NT2/D1 (cell line): ENCODE results near the gene CLTRN.
"Not testable (repeated sequence)": the region's sequence is repeated elsewhere in the genome, so short reads cannot be mapped to it uniquely, and the experiment has no call there.

Source experiments
- DNase-seq: peaks from one replicate; pipeline ENCODE4 v3.0.0-alpha.2; 2011; ENCODE audit warnings: low read depth, low spot score
- H3K27me3 ChIP-seq: 2 replicates; pipeline ENCODE4 v1.6.0; 2011; ENCODE audit warnings: mild to moderate bottlenecking; ENCODE audit not compliant: insufficient read length, insufficient read depth
- H3K36me3 ChIP-seq: 2 replicates; pipeline ENCODE4 v1.6.1; 2011; ENCODE audit warnings: mild to moderate bottlenecking, low read length, mixed read lengths; ENCODE audit not compliant: insufficient read depth, insufficient read length
- H3K4me1 ChIP-seq: 2 replicates; pipeline ENCODE4 v1.5.1; 2011; ENCODE audit not compliant: insufficient read depth, insufficient read length
- H3K4me3 ChIP-seq: 2 replicates; pipeline ENCODE4 v1.5.1; 2011; ENCODE audit warnings: low read depth; ENCODE audit not compliant: insufficient read length
- H3K9ac ChIP-seq: 2 replicates; pipeline ENCODE4 v1.6.0; 2011; ENCODE audit warnings: low read depth; ENCODE audit not compliant: insufficient read length
- H3K9me3 ChIP-seq: 2 replicates; pipeline ENCODE4 v1.5.1; 2011; ENCODE audit warnings: mild to moderate bottlenecking, low read length; ENCODE audit not compliant: insufficient read depth
- SUZ12 ChIP-seq: IDR thresholded peaks from 2 replicates; pipeline ENCODE4 v1.6.1; 2011; ENCODE audit not compliant: insufficient read length, insufficient read depth; ENCODE audit errors: extremely low read depth
- YY1 ChIP-seq: IDR thresholded peaks from 2 replicates; pipeline ENCODE4 v1.6.1; 2011; ENCODE audit not compliant: insufficient read length, insufficient read depth
- ZNF274 ChIP-seq: IDR thresholded peaks from 2 replicates; pipeline ENCODE4 v1.6.1; 2011; ENCODE audit warnings: mild to moderate bottlenecking, low read depth, low read length

The CLTRN gene, protein sequence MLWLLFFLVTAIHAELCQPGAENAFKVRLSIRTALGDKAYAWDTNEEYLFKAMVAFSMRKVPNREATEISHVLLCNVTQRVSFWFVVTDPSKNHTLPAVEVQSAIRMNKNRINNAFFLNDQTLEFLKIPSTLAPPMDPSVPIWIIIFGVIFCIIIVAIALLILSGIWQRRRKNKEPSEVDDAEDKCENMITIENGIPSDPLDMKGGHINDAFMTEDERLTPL

DNA sequence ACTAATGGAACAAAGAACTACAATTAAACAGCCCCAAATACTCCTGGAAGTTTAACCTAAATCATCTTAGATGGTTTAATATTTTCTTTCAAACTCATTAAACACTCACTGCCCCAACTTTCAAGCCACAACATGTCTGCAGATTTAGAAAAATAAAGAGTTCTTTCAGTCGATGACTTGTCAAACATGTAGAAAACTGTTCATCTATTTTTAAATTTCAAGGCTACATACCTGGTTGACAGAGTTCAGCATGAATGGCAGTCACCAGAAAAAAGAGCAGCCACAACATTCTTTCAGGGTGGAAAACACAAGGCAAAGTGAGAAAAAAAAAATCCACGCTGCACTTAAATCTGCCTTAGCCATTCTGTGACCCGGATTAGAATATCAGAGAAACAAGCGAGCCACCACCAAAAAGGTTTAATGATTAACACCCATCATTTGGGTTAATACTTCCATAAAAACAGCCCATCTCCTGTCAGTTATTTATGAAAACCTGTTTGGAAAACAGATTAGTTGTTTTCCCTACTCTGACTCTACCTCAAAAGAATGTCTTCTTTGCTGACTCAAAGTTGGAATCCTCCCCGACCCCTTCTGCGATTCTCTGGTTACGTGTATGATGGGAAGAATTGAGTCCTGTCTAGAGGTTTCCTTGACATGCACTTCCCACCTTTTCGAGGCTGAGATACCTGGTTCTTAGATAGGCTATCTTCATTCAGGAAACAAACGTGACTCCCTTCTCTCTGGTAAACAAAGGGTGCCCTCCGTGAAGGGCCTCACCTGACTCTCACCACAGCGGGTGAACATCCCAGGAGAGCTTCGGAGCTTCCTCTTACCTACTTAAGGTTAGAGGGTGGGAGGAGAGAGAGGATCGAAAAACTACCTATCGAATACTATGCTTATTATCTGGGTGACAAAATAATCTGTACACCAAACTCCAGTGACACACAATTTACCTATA, at the start of gene CLTRN:
Gene CLTRN, minus strand, starts transcription at position 319 of the 958 bp plus-strand sequence. Its CDS starts 30 bp downstream, at position 289.
- no peak for TF ChIP-seq ZNF274
- no peak for TF ChIP-seq YY1
- no peak for TF ChIP-seq SUZ12
- Histone ChIP-seq H3K4me1 (no peaks in the 10 kb centered on the region), H3K27me3 (no peaks in the 10 kb centered on the region), H3K36me3 (no peaks in the 10 kb centered on the region), H3K4me3 (no peak within 1 kb of the TSS), H3K9me3 (no peaks in the 10 kb centered on the region), H3K9ac (no peak within 1 kb of the TSS)
- DNase-seq: no peak

DNA sequence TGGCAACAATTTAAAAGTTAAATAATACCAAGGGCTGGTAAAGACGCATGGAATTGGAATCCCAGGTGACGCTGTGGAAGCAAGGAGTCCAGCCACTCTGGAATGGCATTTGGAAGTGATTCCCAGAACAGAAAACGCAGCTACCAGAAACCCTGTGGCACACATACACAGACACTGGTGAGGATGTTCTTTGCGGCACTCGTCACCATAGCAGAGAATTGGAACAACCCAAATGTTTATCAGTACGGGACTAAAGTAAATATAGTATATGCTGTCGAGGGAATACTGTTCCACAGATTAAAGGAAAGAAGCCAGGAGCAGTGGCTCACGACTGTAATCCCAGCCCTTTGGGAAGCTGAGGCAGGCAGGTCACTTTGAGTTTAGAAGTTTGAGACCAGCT, 39.7 kb upstream of the CLTRN start:
- not testable (repeated sequence) for H3K9me3 ChIP-seq, H3K4me1 ChIP-seq, DNase-seq, H3K4me3 ChIP-seq, H3K27me3 ChIP-seq, H3K36me3 ChIP-seq, H3K9ac ChIP-seq

DNA sequence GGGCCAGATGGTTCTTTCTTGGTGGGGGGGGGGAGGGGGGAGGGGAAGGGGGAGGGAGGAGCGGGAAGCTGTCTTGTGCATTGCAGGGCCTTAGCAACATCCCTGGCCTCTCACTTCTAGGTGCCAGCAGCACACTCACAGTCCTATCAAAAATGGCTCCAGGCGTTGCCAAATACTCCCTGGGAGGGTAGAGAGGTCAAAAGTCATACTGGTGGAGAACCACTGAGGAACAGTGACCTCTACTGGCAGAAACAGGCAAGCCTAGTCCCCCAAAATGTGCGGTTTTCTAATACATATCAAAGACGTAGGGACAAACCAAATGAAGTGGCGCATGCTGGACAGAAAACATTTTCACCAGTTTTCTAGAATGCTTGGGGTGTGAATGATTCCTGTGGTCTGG, 39.2 kb upstream of the CLTRN start:
- not testable (repeated sequence) for H3K27me3 ChIP-seq, DNase-seq, H3K4me3 ChIP-seq, H3K4me1 ChIP-seq, H3K9me3 ChIP-seq, H3K36me3 ChIP-seq, H3K9ac ChIP-seq

DNA sequence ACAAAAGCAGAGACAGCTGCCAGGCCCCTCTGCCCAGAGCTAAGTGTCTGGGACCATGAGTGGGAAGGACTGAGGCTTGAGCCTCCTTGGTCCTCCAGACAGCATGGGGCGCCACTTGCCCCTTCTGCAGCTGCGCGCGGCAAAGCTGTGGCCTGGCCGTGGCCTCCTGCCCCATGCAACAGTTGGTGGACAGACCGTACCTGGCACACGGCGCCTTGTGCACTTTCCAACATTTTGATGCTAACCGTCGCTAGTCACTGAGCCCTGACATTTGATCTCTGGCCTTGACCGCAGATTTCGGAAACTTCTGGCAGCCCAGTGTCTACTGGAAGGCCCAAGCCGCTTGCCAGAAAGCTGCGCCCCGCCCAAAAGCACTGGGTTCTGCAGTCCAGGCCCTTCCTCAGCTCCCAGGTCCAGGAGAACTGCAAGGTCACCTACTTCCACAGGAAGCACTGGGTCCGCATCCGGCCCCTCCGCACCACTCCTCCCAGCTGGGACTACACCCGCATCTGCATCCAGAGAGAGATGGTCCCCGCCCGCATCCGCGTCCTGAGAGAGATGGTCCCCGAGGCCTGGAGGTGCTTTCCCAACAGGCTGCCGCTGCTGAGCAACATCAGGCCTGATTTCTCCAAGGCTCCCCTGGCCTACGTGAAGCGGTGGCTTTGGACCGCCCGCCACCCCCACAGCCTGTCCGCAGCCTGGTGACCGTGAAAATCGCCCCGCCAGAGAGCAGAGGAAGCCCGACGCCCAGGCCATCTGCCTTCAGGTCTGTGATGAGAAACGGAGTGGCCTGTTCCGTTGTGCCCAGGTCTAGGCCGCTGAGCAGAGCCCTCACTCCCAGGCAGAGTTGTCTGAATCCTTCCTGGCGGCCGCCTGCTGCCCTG, 38.1 kb upstream of the CLTRN start:
- H3K4me3 ChIP-seq: no peak overlapping the region
- no peaks in the 10 kb centered on the region for H3K9me3 ChIP-seq
- peaks cover 15% of the 10 kb centered on the region for H3K36me3 ChIP-seq
- TF ChIP-seq YY1 (no peak), SUZ12 (no peak), ZNF274 (no peak)
- no peak overlapping the region for H3K9ac ChIP-seq
- no peaks in the 10 kb centered on the region for H3K4me1 ChIP-seq
- H3K27me3 ChIP-seq: no peaks in the 10 kb centered on the region
- no peak for DNase-seq

DNA sequence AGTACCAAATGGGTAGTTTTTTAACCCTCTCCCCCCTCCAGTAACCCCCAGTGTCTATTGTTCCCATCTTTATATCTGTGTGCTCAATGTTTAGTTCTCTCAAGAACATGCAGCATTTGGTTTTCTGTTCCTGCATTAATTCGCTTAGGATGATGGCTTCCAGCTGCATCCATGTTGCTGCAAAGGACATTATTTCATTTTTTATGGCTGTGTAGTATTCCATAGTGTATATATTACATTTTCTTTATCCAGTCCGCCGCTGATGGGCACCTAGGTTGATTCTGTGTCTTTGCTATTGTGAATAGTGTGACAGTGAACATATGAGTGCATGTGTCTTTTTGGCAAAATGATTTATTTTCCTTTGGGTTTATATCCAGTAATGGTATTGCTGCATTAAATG, 31.9 kb upstream of the CLTRN start:
- Histone ChIP-seq H3K9ac (no peak overlapping the region), H3K36me3 (peaks cover 42% of the 10 kb centered on the region), H3K4me1 (no peaks in the 10 kb centered on the region), H3K9me3 (no peaks in the 10 kb centered on the region), H3K27me3 (no peaks in the 10 kb centered on the region), H3K4me3 (no peak overlapping the region)
- DNase-seq: no peak
- TF ChIP-seq SUZ12 (no peak), ZNF274 (no peak), YY1 (no peak)

DNA sequence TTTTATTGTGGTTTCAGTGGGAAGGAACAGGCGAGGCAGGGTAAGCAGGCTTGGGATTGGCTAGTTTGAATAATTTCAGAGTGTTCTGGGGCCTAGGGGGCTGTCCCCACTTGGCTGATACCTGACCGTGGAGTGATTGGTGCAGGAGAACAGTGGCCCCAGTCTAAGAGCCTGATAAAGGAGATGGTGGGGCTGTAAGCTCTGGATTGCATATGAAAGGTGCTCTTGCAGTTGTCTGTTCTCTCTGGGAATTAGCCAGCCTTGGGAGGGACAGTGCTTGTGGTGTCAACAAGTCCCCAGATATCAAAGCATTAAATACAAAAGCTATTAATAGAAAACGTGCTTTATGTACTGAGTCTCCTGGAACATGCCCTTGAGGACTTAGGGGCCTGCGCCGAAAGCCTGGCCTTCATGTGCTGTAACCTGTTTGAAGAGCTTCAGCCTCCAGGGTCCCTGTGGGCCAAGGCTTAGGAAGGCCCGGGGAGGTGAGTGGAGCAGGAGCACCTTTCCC, 30.4 kb upstream of the CLTRN start:
- Histone ChIP-seq H3K4me3 (no peak overlapping the region), H3K9me3 (no peaks in the 10 kb centered on the region), H3K9ac (no peak overlapping the region), H3K27me3 (no peaks in the 10 kb centered on the region), H3K36me3 (peaks cover 56% of the 10 kb centered on the region), H3K4me1 (no peaks in the 10 kb centered on the region)
- DNase-seq: no peak
- no peak for TF ChIP-seq ZNF274
- TF ChIP-seq YY1: no peak
- no peak for TF ChIP-seq SUZ12
